H7 (cell line): ENCODE measurements around the gene RNF217. TPM values are rescaled to one million over a fixed set of nuclear protein-coding genes. Genes with fewer than 3 reads are reported as not detected.
A peak's percentile ranks its signal among the peaks of the same experiment; 100 is the strongest.
"Not testable (repeated sequence)": the region's sequence is repeated elsewhere in the genome, so short reads cannot be mapped to it uniquely, and the experiment has no call there.

Experiments
- DNase-seq: peaks from one replicate; pipeline ENCODE4 v3.0.0; 2012
- H3K27me3 ChIP-seq: 2 replicates; pipeline ENCODE4 v1.6.0; 2011; ENCODE audit warnings: mild to moderate bottlenecking, low read length; ENCODE audit not compliant: control insufficient read depth, insufficient read depth
- H3K36me3 ChIP-seq: replicated peaks from 2 replicates; pipeline ENCODE4 v1.5.1; 2011; ENCODE audit warnings: low read length; ENCODE audit not compliant: control insufficient read depth, insufficient read depth
- H3K4me3 ChIP-seq: 2 replicates; pipeline ENCODE4 v1.5.1; 2011; ENCODE audit warnings: low read depth, mild to moderate bottlenecking, control low read depth, low read length, moderate library complexity; ENCODE audit not compliant: insufficient read depth
- total RNA-seq: library from RNA; depleted of rRNA; stranded (reverse); fragments of >200 nt; shearing (Covaris generic); gene quantifications from 2 replicates; pipeline ENCODE4 v1.2.3, GENCODE V29; 2014

Gene RNF217
- total RNA-seq, 1 experiment from 2014 or later: 2.9 TPM

GRCh38 chr6:124955108-124955856, 7.0 kb upstream of the RNF217 start:
- H3K36me3 ChIP-seq: no peaks in the 10 kb centered on the region
- no peak overlapping the region for H3K4me3 ChIP-seq
- DNase-seq: no peak
- no peaks in the 10 kb centered on the region for H3K27me3 ChIP-seq

DNA sequence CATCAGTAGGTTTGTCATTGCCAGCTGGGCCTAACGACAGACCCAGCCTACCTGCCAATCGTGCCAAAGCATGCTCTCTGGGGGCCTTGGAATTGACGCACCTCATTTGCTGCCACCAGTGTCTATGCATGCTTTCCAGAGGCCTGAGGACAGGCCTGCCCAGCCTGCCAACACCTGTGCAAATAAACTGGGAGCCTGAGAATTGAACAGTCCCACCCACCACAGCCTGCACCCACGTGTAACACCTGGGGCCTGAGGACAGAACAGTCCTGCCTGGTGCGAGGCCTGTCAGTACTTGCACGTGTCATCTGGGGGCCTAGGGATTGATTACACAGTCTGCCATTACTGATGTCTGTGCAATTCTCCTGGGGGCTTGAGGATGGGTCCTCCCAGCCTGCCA, 6.2 kb upstream of the RNF217 start:
- Histone ChIP-seq H3K36me3 (no peaks in the 10 kb centered on the region), H3K4me3 (no peak overlapping the region), H3K27me3 (peaks cover 2% of the 10 kb centered on the region)
- no peak for DNase-seq

- no peak for DNase-seq
- H3K4me3 ChIP-seq: no peak overlapping the region
- peaks cover 6% of the 10 kb centered on the region for H3K27me3 ChIP-seq
- no peaks in the 10 kb centered on the region for H3K36me3 ChIP-seq
Observed at GRCh38 chr6:124958149-124958548, 4.1 kb upstream of the RNF217 start.

- peaks cover 6% of the 10 kb centered on the region for H3K27me3 ChIP-seq
- H3K36me3 ChIP-seq: no peaks in the 10 kb centered on the region
- DNase-seq: no peak
Observed at GRCh38 chr6:124958759-124959354, 3.4 kb upstream of the RNF217 start.

GRCh38 chr6:124960757-124961463, 1.3 kb upstream of the RNF217 start:
- no peak for DNase-seq
- Histone ChIP-seq H3K27me3 (peaks cover 6% of the 10 kb centered on the region), H3K36me3 (no peaks in the 10 kb centered on the region), H3K4me3 (no peak overlapping the region)

More at GRCh38 chr6:124958759-124959354, 3.4 kb upstream of the RNF217 start:
- no peak overlapping the region for H3K4me3 ChIP-seq

DNA sequence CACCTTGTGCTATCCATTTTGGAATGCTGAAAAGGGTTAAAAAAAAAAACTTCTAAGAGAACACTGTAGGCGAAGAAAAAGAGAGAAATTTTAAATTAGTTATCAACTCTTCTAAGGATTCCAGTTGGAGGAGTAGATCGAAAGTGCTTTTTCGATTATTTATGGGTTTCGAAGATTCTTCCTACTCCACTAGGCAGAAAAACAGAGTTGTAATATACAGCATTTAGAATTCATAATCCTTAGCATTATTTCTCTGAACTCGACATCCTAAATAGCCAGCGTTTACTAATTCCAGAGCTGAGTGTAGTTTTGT, 817 bp upstream of the RNF217 start:
- H3K4me3 ChIP-seq: peak overlapping the region; percentile 91
- DNase-seq: no peak
- H3K27me3 ChIP-seq: peaks cover 6% of the 10 kb centered on the region
- H3K36me3 ChIP-seq: no peaks in the 10 kb centered on the region

DNA sequence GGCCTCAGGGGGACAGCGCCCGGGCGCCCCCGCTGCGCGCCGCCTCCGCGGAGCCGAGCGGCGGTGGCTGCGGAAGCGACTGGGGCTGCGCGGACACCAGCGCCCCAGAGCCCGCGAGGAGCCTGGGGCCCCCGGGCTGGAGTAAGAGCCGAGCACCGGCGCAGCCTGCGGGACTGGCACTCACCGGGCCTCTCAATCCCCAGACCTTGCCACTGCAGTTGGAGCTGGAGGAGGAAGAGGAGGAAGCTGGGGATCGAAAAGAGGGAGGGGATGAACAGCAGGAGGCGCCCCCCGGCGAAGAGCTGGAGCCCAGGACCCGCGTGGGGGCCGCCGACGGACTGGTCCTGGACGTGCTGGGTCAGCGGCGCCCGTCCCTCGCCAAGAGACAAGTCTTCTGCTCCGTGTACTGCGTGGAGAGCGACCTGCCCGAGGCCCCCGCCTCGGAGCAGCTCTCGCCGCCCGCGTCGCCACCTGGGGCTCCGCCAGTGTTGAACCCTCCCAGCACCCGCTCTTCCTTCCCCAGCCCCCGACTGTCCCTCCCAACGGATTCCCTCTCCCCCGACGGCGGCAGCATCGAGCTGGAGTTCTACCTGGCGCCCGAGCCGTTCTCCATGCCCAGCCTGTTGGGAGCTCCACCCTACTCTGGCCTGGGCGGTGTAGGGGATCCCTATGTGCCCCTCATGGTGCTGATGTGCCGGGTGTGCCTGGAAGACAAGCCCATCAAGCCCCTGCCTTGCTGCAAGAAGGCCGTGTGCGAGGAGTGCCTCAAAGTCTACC, 590 bp downstream of the RNF217 start:
- Histone ChIP-seq H3K27me3 (peaks cover 6% of the 10 kb centered on the region), H3K36me3 (no peaks in the 10 kb centered on the region), H3K4me3 (peak overlapping the region; percentile 91)
- DNase-seq: peak; percentile 80

DNA sequence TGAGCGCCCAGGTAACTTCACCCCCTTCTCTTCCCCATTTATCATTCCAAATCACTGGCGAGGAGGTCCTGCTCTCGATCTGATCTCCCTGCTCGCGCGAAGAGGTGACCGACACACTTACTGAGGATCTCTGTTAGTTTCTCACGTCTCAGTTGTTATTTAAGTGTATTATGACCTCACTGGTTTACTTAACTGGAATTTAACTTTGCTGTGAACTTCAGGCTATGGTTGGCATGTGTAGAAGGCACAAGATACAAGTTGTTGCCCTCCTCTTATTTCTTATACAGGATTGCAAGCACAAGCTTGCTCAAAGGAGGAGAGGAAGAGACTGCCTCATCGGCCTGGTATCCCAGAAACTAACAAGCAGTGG, 1.2 kb downstream of the RNF217 start:
- no peaks in the 10 kb centered on the region for H3K36me3 ChIP-seq
- H3K27me3 ChIP-seq: peaks cover 6% of the 10 kb centered on the region
- DNase-seq: peak; percentile 16
- peak overlapping the region; percentile 91 for H3K4me3 ChIP-seq

- Histone ChIP-seq H3K4me3 (peak overlapping the region; percentile 91; the same call in 1 of the 2 replicates), H3K27me3 (peaks cover 6% of the 10 kb centered on the region), H3K36me3 (no peaks in the 10 kb centered on the region)
- no peak for DNase-seq
Observed at GRCh38 chr6:124963831-124964763, 1.9 kb downstream of the RNF217 start.

DNA sequence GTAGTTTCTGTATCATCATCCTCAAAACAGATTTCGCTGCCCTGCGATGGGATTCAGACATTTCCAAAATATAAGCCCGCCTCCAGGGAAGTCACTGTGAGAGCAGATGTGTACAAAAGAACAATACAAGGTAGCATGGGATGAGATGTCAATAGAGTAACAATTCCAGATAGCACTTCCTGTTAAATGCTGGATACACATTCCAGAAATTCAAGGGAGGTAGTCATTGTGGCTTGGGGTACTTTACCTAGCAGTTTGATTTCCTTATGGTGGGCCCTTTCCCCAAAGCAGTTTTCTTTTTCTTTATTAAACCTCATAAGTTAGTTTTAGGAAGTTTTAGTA, 2.5 kb downstream of the RNF217 start:
- Histone ChIP-seq H3K4me3 (no peak overlapping the region), H3K27me3 (peaks cover 6% of the 10 kb centered on the region), H3K36me3 (no peaks in the 10 kb centered on the region)
- no peak for DNase-seq

- H3K36me3 ChIP-seq, H3K4me3 ChIP-seq, DNase-seq, H3K27me3 ChIP-seq: not testable (repeated sequence)
Observed at GRCh38 chr6:124965424-124965850, 3.2 kb downstream of the RNF217 start.

GRCh38 chr6:124967444-124967843, 5.2 kb downstream of the RNF217 start:
- no peak overlapping the region for H3K4me3 ChIP-seq
- no peak for DNase-seq
- H3K27me3 ChIP-seq: peaks cover 2% of the 10 kb centered on the region
- no peaks in the 10 kb centered on the region for H3K36me3 ChIP-seq

DNA sequence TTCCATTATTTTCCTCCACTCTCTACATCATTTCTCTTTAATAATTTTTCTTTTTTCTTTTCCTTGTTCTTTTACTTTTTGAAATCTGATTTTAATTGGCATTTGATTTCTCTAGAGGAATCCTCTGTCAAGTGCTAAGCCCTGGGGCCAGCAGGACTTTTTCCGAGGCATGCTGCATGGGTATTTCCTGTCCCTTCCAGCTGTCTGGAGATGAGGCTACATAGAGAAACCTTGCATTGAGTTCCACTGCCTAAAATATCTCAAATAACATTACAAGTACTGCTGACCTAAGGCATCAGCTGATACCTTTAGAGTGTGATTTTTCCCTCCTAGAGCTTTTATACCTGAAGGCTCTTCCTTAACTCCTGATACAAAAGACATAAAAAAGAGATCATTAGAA, 6.2 kb downstream of the RNF217 start:
- DNase-seq: no peak
- Histone ChIP-seq H3K4me3 (no peak overlapping the region), H3K36me3 (no peaks in the 10 kb centered on the region), H3K27me3 (no peaks in the 10 kb centered on the region; the same call in 1 of the 2 replicates)

- Histone ChIP-seq H3K27me3 (no peaks in the 10 kb centered on the region), H3K4me3 (no peak overlapping the region), H3K36me3 (no peaks in the 10 kb centered on the region)
- DNase-seq: no peak
Observed at GRCh38 chr6:124970243-124970642, 8.0 kb downstream of the RNF217 start.
